GM15510 (cell line): ENCODE data around the gene DSCAM.

Source experiments
- POLR2A ChIP-seq: IDR thresholded peaks from 3 replicates; pipeline ENCODE4 v1.6.1; 2011; ENCODE audit warnings: borderline replicate concordance; ENCODE audit not compliant: insufficient read length; ENCODE audit errors: extremely low read depth

DSCAM gene

DNA sequence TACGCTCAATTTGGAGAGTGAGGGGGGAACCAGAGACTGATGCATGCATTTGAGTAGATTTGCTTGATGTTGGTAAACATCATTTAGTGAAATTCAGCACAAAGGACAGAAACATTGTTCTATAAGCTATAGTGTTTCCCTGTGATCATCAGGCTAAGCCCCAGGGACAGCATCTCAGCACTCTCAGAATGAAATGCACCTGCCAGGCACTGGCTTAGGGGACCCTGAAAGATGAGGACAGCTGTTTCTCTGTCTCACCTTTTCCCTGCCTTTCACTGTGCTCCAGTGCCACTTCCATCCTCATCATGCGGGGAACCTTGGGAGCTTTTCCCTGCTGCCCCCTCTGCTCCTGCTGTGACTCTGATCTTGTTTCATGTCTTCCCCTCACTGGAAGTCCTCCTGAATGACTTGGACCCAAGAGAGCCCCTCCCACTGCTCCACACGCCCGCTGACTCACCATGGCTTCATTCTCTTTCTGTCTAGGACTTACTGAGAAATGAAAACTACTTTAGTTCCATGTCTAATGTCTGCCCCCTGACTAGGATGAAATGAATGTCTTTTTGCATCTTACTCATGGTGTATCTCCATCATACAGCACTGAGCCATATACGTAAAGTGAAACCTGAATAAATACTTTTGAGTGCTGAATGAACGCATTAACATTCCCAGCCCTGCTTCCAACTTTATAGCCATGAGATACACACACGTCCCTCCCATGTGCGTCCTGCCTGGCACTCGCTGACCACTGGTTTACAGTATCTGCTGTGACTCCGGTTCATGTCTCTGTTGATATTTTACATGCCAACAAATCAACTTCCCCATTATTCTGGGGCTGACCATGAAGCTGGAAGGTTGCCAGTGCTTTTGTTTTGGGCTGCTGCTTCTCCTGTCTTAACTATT lies 797.7 kb downstream of the DSCAM start:
- no peak for TF ChIP-seq POLR2A

DNA sequence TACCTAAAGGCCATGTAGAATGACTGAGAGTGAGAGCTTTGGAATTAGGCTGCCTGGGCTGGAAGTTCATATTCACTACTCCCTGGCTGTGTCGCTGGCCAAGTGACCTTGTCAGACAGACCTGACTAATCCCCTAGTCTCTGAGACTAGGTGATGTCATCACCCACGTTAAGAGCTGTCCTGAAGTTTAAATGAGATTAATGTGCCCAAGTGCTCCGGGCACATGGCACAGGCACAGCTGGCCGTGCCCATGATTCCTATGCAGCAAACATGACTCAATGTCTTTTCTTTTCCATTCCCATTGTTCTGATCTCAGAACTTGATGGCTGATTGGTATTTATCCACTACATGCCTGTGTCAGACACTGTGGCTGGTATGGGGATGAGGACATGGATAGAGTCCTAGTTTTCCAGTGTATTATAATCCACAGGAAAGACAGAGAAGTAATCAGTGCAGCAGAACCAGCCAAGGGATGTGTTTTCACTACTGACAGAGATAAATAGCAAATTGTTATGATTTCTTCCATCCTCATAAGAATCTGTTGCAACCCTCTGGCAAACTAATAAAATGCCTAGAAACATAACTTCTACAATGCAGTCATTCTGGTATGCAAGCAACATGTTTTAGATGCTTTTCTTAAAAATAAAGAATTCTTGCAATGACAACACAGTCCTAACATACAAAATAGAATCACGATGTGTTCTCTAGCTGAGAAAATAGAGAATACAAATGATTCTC lies 798.8 kb downstream of the DSCAM start:
- TF ChIP-seq POLR2A = no peak

DNA sequence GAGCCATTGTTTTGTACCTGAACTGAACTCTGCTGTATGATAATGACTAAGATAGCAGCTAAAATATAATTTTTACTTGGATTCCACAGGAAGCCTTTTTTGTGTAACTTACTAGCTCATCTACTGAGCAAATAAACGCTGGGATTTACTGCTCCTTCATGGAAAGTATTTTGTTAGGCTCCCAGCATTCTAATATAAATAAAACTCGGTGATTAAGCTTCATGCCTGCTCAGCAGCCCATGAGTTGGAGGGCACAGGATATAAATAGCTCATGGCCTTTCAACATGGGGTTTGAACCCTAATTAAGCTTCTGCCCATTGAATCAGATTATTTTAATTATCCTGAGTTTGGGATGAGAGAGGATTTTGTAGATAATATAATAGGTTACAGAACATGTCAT lies 799.7 kb downstream of the DSCAM start:
- TF ChIP-seq POLR2A = no peak

DNA sequence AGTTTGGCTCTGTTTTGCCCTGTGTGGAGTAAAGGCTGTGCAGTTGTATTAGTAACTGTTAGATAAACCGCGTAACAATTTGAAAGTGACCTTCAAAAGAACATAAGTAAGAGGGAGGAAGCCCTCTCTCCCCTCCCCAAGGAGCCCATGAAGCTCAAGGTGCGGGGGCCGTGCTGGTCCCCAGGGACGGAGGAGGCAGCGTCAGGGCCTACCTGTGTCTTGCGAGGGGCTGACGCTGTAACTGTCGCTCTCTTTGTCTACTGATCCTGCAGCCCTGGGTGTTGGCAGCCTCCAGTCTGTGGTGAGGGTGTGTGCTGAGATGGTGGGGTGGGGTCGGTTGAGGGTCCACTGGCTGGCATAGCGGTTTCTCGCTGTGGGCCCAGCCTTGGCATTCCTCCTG lies 803.1 kb downstream of the DSCAM start:
- TF ChIP-seq POLR2A = no peak

DNA sequence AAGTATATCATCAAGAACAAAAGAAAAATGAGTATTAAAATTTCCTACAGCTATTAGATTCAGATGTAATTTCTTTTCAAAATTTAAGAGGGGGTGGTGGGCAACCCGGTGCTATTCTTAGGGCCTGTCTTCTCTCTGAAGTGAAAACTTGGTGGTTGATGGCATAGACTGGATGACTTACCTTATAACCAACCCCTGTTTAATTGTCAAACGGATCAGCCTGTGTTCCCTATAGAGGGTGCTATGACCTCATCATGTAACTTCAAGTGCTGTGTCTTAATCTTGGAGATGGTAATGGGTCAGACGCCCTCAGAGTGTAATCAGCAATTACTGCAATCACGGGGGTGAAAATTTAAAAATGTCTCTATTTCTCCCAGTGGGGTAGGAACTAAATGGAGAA lies 803.5 kb downstream of the DSCAM start:
- TF ChIP-seq POLR2A = no peak

DNA sequence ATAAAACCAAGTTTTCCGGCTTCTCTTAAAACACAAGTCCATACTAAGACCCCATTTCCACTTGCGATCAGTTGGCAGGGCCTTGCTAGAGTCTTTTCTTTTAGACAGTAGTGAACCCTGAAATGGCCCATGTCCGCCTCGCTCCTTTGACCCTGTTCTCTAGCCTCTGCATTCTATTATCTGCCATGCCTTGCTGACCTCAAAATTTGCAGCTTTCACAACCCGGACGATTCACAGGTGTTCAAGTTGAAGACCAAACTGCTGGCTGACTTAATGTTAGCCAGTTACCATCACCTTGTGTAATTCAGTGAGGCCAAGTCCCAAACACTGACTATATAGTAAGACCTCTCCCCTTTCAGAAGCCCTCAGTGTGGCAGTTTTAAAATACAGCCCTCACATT lies 805.5 kb downstream of the DSCAM start:
- no peak for TF ChIP-seq POLR2A

DNA sequence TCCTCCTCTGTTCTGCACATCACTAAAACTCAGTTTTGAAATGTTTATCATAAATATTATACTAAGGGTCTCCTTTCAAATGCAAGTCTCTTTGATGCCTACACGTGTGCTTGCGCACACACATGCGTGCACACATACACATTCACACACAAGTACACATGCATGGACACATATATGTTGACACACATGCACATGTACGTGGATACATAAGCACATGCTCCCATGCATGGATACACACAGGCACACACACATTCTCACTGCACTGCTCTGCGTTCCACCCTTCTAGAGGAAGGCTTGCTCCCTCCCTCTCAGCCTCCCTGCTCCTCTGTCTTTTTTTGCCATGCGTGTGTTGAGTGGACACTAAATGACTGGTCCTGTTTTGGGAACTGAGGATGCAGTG lies 817.1 kb downstream of the DSCAM start:
- no peak for TF ChIP-seq POLR2A

DNA sequence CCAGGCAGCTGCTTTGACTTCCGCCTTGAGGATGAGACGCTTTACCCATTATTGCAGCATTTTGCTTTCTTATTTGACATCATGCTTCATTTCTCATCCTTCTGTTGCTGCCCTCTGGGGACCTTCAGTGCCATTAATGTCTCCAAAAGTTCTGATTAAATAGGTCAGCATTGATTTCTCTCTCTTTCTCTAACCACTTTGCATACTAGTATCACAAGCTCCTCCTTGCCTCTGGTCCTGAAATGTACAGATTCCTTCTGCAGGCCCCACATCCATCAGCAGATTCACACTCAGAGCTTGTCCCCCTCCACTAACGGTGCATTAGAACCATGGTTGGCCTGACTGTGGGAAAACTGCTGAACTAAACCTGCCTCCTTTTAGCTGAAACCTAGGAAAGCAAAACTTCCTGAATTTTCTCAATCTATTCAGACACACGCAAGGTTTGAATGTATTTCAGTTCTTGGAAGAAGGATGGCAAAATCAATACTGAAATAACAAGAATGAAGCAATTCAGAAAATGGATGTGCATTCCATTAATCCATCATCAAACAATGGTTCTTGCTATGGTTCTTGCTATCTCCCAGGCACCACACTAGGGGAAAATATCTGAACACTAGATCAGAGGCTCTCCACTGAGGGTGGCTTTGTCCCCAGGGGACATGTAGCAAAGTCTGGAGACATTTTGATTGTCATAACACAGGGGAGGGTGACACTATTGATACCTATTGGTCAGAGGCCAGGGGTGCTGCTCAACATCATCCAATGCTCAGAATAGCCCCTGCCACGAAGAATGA lies 825.2 kb downstream of the DSCAM start:
- TF ChIP-seq POLR2A = no peak

DNA sequence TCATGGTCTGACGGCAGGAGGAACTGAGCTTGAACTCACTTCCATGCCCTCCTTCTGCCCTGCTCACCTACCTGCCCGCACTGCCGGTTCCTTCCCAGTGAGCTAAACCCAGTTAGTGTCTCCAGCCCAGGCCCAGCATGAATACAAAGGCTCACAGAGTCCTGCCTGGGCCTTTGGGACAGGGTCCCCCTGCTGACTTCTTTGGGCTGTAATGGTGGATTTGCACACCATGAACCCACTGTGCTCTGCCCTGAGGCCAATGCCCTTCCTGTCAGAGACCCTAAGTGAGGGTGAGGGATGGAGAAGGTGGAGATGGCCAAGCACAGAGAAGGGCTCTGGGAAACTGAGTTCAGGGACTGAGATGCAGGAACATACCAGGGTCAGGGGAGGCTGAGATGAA lies 826.3 kb downstream of the DSCAM start:
- TF ChIP-seq POLR2A = no peak

DNA sequence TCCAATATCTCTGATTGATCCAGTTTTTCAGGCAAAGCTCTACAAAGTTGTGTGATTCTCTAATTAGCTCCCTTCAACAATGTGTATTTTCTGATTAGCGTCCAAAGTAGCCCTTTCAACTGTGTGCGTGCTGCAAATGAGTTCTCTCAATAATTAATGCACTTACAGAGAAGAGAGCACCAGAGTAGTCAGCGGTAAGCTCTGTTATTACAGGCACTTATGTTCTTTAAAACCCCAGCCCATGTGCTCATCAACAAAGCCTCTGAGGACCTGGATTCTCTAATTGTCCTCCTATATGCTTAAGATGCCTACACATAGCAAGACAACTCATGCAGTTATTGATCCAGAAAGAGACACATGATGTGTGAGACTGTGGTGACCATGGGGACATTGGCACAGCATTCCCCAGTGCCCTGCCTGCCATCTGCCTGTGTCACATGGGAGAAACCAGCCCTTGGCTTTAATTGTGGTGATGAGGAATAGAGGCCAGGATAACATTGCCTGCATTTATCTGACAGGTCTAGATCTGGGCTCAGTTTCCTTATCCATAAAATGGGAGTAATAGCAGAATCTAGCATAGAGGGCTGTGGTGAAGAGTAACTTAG lies 828.0 kb downstream of the DSCAM start:
- no peak for TF ChIP-seq POLR2A

DNA sequence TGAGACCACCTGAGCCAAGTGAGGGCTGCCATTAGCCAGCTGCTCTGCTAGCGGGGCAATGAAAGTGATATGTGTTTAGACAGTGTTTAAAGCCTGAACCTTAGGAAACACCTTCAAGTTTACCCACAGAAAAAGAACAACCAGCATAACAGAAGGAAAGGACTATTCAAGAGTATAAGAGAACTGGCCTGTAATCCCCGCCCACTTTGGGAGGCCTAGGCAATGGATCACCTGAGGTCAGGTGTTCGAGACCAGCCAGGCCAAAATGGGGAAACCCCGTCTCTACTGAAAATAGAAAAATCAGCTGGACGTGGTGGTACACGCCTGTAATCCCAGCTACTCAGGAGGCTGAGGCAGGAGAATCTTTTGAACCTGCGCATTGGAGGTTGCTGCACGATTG lies 830.3 kb downstream of the DSCAM start:
- no peak for TF ChIP-seq POLR2A

DNA sequence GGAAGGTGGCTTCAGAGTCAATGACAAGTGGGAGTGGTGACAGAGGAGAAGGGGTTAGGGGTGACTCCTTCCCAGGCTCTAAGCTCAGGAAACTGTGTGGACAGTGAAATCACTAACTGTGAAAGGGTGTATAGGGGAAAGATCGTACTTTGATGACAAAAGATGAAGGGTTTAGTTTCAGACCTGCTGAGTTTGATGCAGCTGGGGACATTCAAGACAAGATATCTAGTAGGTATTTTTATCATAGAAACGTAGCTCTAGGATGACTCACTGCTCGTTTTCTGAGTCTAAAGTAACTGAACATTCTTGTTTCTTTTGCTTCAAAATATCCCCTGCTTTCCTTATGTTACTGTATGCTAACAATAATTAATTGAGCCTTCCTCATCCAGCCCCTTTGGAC lies 830.7 kb downstream of the DSCAM start:
- TF ChIP-seq POLR2A = no peak

DNA sequence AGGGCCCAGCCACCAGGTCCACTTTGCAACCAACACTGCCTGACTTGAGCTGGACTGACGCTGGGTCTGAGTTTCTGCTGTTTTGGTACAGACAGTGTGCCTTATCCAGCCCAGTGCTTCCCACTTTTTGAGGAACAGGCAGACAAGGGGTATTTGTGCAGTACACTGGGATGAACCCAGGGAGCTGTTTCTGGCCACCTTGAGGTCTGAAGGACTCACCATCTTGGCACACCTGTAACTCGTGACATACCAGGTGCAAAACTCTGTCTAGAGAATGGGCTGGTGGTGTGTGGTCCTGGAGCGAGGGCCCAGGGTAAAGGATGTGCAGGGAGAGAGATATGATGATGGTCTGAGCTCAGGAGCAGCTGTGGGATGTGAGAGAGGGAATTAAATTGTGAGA lies 831.1 kb downstream of the DSCAM start:
- no peak for TF ChIP-seq POLR2A

DNA sequence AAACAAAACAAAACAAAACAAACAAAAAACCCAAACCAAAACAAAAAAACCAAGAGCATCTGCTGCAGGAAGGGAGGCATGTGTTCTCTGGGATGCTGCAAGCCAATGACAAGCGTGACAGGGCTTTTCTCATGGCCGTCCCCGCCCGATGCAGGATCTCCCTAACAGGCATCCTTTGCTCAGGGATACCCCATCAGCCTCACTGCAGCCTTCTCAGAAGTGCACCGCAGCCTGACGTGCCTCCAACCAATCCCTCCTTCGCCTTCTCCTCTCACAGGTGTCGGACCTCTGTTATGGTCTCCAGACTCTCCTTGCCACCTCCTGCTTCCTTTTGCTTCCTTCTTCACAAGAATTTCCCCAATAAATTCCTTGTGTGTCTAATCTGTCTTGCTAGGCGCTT lies 832.6 kb downstream of the DSCAM start:
- no peak for TF ChIP-seq POLR2A
